ENCODE results near the gene SF3B2. TPM values are rescaled to one million over a fixed set of nuclear protein-coding genes. Genes with fewer than 3 reads are reported as not detected.

The SF3B2 gene
- total RNA-seq, 2 experiments from 2014 or later: 265 to 270 TPM

DNA sequence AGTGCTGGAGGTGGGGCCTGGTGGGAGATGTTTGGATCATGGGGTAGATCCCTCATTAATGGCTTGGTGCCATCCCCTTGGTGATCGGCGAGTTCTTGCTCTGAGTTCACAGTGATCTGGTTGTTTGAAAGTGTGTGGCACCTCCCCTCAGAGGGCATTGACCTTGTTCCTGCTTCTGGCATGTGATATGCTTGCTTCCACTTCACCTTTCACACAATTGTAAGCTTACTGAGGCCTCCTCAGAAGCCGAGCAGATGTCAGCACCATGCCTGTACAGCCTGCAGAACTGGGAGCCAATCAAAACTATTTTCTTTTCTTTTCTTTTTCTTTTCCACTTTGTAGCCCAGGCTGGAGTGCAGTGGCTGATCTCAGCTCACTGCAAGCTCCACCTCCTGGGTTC is 14.8 kb upstream of the SF3B2 start:
- Mint-ChIP-seq H3K36me3 (ENCODE audit: low read depth) (no peaks in the 10 kb centered on the region), H3K4me3 (no peak overlapping the region), H3K4me1 (no peaks in the 10 kb centered on the region), H3K27me3 (peaks cover 4% of the 10 kb centered on the region), H3K27ac (no peak overlapping the region), H3K9me3 (ENCODE audit: low read depth) (no peaks in the 10 kb centered on the region)
- ATAC-seq (no peak), DNase-seq (no peak)
- CTCF ChIA-PET: interaction anchor here (1.2 to 3.7 kb wide), 2 partner anchors 9 to 27 kb away, joined by 4 to 19 read pairs; no protein-coding TSS in a partner anchor
- POLR2A ChIA-PET: interaction anchor here (0.7 kb wide), 1 partner anchor 8 kb away, joined by 3 read pairs; no protein-coding TSS in a partner anchor
- intact Hi-C loops (cut with DNase I, micrococcal nuclease): no loop called here

DNA sequence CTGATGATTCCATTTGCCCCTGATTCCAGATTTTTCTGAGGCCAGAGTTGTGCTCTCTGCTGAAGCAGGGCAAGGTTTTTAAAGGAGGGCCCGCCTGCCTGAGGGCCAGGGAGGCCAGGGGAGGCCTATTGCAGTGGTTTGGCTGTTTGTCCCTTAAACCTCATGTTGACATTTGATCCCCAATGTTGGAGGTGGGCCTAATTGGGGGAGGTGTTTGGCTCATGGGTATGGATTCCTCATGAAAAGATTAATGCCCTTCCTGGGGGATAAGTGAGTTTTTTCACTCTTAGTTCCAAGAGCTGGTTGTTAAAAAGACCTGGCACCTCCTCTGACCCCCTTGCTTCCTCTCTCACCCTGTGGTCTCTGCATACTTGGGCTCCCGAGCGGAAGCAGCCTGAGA is 12.4 kb upstream of the SF3B2 start:
- ChIA-PET CTCF (interaction anchor here (1.0 kb wide), 1 partner anchor 28 kb away, joined by 3 read pairs; no protein-coding TSS in a partner anchor), POLR2A (no interaction called here)
- H3K4me1 Mint-ChIP-seq: peaks cover 4% of the 10 kb centered on the region
- intact Hi-C loops (cut with DNase I, micrococcal nuclease): no loop called here
- peaks cover 2% of the 10 kb centered on the region for H3K27me3 Mint-ChIP-seq
- H3K27ac Mint-ChIP-seq: no peak overlapping the region
- ATAC-seq (no peak), DNase-seq (no peak)
- no peak overlapping the region for H3K4me3 Mint-ChIP-seq
- H3K36me3 Mint-ChIP-seq (ENCODE audit: low read depth): no peaks in the 10 kb centered on the region
- H3K9me3 Mint-ChIP-seq (ENCODE audit: low read depth): no peaks in the 10 kb centered on the region

DNA sequence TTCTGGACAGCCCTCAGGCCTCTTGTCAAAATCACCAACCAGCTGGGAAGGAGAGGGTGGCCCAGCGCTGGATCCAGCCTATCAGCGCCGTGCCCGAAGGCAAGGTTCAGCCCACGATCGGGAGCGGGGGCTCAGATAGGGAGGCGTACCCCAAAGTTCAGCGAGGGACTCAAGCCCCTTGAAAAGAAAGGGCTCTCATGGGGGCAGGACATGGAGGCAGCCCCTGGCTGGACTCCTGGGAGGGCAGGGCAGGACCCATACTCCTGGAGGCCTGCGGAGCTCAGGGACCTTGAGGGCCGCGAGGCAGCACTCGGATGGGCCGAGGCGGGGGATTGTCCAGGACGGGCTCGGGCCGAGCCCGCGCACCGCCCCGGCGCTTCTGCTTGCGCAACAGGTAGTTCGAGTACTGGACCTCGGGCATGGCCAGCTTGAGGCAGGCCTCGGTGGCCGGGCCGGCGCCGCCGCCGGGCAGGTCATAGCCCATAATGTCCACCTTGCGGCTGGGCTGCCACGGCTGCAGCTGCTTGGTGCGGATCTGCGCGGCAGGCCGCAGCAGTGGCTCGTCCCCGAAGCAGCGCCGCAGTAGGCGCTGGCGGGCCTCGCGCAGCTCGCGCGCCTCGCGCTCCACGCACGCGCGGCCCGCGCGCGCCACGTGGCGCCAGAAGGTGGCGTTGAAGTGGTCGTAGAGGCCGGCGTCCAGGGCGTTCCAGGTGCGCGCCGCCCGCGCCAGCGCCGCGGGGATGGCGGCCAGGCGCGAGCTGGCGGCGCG is 9.8 kb upstream of the SF3B2 start:
- no peak for DNase-seq
- Mint-ChIP-seq H3K36me3 (ENCODE audit: low read depth) (no peaks in the 10 kb centered on the region), H3K27me3 (no peaks in the 10 kb centered on the region), H3K27ac (no peak overlapping the region), H3K4me3 (no peak overlapping the region), H3K9me3 (ENCODE audit: low read depth) (no peaks in the 10 kb centered on the region), H3K4me1 (peaks cover 15% of the 10 kb centered on the region)
- CTCF ChIA-PET: interaction anchor here (0.6 to 1.5 kb wide), 4 partner anchors 20 to 319 kb away, joined by 3 to 4 read pairs (median 3); partner anchors contain the start of gene MUS81
- intact Hi-C loops (cut with DNase I, micrococcal nuclease): no loop called here
- ATAC-seq: no peak
- POLR2A ChIA-PET: no interaction called here

DNA sequence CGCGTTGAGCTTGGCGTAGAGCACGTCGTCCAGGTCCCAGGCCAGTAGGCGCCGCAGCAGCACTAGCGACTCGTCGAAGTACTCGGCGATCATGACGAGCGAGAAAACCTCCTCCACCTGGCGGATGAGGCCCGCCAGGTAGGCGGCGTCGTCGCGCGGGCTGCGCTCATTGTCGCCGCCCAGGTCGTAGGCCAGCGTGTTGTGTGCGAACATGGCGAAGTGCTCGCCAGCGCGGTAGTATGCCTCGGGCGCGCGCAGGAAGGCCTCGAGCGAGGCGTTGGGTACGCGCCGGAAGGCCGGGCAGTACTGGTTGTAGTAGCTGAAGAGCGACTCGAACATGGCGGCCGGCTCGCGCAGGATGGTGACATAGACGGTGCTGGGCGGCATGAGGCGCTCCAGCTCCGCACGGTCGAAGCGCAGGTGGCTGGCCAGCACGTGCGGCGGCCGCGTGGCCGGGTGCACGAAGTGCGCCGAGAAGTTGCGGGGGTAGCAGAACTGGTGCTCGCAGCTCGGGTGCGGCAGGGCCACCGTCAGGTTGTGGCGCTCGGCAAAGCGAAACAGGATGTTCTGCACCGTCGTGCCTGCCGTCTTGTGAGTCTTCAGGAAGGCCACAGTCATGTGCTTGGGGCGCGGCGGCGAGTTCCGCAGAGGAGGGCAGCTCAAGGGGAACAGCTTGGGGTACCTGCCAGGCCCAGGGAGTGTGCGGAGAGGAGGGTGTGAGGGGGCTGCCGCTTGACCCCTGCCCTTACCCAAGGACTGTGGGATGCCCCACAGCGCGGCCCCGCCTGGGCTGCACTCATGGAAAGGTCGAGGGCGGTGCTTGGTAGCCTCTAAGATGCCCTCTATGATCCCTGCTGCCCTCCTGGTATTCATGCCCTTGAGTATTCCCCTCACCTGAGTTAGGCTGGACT is 8.9 kb upstream of the SF3B2 start:
- Mint-ChIP-seq H3K36me3 (ENCODE audit: low read depth) (no peaks in the 10 kb centered on the region), H3K27ac (no peak overlapping the region), H3K27me3 (no peaks in the 10 kb centered on the region), H3K4me1 (peaks cover 15% of the 10 kb centered on the region), H3K4me3 (no peak overlapping the region), H3K9me3 (ENCODE audit: low read depth) (no peaks in the 10 kb centered on the region)
- DNase-seq (no peak), ATAC-seq (no peak)
- intact Hi-C loops (cut with DNase I, micrococcal nuclease): no loop called here
- POLR2A ChIA-PET: no interaction called here
- CTCF ChIA-PET: interaction anchor here (1.0 to 4.9 kb wide), 7 partner anchors 6 to 158 kb away, joined by 3 to 29 read pairs (median 13); partner anchors contain the start of gene SF3B2

DNA sequence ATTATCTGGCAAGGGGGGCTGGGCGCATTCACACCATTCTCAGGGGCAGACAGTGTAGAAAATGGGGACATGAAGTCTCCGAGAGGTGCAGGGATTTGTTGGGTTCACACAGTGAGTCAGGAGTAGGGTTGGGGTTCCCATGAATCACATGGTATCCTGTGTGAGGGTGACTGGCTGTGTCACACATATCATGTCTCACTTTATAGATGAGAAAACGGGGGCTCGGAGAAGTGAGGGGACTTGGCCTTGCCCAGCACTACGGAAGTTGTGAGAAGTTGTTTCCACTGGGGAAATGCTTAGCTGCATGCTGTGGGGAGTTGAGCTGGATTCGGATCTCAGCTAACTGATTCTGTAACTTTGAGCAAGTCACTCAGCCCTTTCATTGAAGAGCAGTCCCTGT is 7.4 kb upstream of the SF3B2 start:
- H3K27ac Mint-ChIP-seq: no peak overlapping the region
- H3K4me3 Mint-ChIP-seq: no peak overlapping the region
- ChIA-PET POLR2A (interaction anchor here (0.9 to 1.2 kb wide), 2 partner anchors 7 to 42 kb away, joined by 3 to 5 read pairs; partner anchors contain the start of gene BANF1), CTCF (interaction anchor here (0.5 to 4.9 kb wide), 40 partner anchors 8 to 430 kb away, joined by 3 to 29 read pairs (median 4); partner anchors contain the start of genes BANF1, CATSPER1, EIF1AD and PACS1)
- DNase-seq: peak; percentile 37
- H3K9me3 Mint-ChIP-seq (ENCODE audit: low read depth): no peaks in the 10 kb centered on the region
- intact Hi-C loops (cut with DNase I, micrococcal nuclease): loop anchor here in 1 of 2 experiments (2.0 kb wide), 1 partner anchor 42 kb away; the partner anchor contains the start of genes BANF1 and EIF1AD
- peaks cover 4% of the 10 kb centered on the region for H3K27me3 Mint-ChIP-seq
- H3K4me1 Mint-ChIP-seq: peaks cover 22% of the 10 kb centered on the region
- ATAC-seq: peak; percentile 78
- no peaks in the 10 kb centered on the region for H3K36me3 Mint-ChIP-seq (ENCODE audit: low read depth)

DNA sequence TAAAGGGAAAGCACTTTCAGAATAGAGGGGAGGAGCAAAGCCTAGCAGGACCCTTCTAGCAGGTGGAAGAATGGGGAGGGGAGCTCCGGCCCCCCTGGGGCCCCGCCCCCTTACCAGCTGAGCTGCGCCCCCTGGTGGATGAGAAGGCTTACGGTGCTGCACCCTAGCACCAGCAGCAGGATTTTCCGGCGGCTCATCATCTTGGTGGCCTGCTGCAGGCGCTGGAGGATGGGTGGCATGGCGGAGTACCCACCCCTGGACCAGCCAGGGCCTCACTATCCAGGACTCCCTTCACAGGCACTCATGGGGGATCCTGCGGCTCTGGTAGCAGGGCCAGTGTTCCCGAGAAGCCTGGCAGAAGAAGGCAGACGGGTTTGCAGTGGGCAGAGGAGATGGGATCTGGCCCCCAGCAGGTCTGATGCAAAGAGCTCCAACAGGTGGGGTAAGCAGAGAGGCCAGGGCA is 7.0 kb upstream of the SF3B2 start:
- no peak overlapping the region for H3K27ac Mint-ChIP-seq
- intact Hi-C loops (cut with DNase I, micrococcal nuclease): loop anchor here in 1 of 2 experiments (2.0 kb wide), 1 partner anchor 42 kb away; the partner anchor contains the start of genes BANF1 and EIF1AD
- peak; percentile 93 for ATAC-seq
- ChIA-PET CTCF (interaction anchor here (0.5 to 4.9 kb wide), 45 partner anchors 8 to 485 kb away, joined by 3 to 29 read pairs (median 4); partner anchors contain the start of genes BANF1, CATSPER1, EIF1AD and MUS81), POLR2A (interaction anchor here (0.9 to 1.2 kb wide), 2 partner anchors 8 to 43 kb away, joined by 3 to 5 read pairs; partner anchors contain the start of gene BANF1)
- no peaks in the 10 kb centered on the region for H3K36me3 Mint-ChIP-seq (ENCODE audit: low read depth)
- peaks cover 22% of the 10 kb centered on the region for H3K4me1 Mint-ChIP-seq
- no peaks in the 10 kb centered on the region for H3K9me3 Mint-ChIP-seq (ENCODE audit: low read depth)
- peak overlapping the region; percentile 21 for H3K4me3 Mint-ChIP-seq
- peaks cover 4% of the 10 kb centered on the region for H3K27me3 Mint-ChIP-seq
- peak; percentile 91 for DNase-seq

DNA sequence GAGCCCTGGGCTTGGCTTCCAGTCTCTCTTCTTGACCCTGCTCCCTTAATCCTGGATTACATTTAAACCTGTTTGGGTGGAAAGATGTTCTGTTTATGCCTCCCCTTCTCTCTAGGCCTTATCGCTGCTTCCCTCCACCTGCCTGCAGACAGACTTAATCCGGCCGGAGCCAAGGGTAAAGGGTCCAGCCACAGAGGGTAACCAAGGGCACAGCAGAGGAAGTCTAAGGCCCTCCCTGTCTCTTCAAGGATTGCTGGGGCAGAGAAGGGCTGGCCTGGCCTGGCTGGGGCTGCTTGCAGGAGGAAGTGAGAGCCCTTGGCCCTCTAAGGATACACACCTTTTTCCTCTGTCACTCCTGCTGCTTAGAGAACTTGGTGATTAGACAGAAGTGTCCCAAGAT is 5.3 kb upstream of the SF3B2 start:
- ATAC-seq: no peak
- H3K36me3 Mint-ChIP-seq (ENCODE audit: low read depth): no peaks in the 10 kb centered on the region

DNA sequence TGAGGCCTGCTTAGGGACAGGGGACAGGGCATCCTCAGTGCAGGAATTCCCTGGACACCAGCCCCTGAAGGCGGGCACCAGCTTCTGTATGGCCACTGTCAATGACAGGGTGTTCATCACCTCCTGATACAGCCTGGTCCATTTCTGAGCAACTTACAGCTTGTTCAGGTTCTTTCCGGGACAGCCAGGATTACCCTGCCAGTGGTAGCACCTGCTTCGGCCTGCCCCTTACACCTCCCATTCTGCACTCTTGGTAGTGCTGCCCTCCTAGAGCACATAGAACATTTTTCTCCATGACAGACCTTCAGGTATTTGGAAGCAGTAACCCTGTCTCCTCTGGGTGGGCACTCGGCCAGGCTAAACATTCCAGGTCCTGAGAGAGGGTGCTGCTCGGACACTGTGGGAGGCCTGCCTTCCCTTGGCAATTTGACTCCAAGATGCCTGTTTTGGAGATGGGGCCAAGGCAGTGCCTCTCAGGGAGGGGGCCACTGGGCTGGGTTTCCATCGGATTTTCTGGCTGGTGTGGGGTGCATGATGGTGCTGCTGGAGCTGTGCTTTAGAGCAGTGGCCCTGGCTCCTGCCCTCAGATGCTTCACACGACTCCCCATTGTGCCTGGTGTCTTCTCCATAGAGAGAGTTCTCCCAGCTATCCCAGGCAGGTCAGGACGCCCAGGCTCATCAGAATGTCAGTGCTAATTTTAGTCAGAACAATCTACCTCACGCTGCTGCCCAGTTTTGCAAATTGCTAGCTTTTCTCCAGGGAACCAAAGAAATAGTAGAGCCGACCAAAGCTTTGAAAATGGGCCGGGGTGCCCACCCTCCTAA is 4.4 kb upstream of the SF3B2 start:
- ChIA-PET CTCF (interaction anchor here (0.6 to 4.9 kb wide), 8 partner anchors 11 to 772 kb away, joined by 3 to 19 read pairs (median 3); no protein-coding TSS in a partner anchor), POLR2A (interaction anchor here (0.7 kb wide), 1 partner anchor 9 kb away, joined by 3 read pairs; no protein-coding TSS in a partner anchor)
- Mint-ChIP-seq H3K4me1 (peaks cover 35% of the 10 kb centered on the region), H3K36me3 (ENCODE audit: low read depth) (peaks cover 6% of the 10 kb centered on the region), H3K4me3 (no peak overlapping the region), H3K27me3 (peaks cover 4% of the 10 kb centered on the region), H3K27ac (no peak overlapping the region), H3K9me3 (ENCODE audit: low read depth) (no peaks in the 10 kb centered on the region)
- intact Hi-C loops (cut with DNase I, micrococcal nuclease): no loop called here
- ATAC-seq (no peak), DNase-seq (no peak)

More for the DNA sequence above, 5.3 kb upstream of the SF3B2 start:
- no peak for DNase-seq
- peaks cover 32% of the 10 kb centered on the region for H3K4me1 Mint-ChIP-seq
- H3K27me3 Mint-ChIP-seq: peaks cover 4% of the 10 kb centered on the region
- ChIA-PET CTCF (interaction anchor here (0.6 to 4.9 kb wide), 7 partner anchors 10 to 772 kb away, joined by 3 to 19 read pairs (median 3); no protein-coding TSS in a partner anchor), POLR2A (no interaction called here)
- intact Hi-C loops (cut with DNase I, micrococcal nuclease): no loop called here
- H3K27ac Mint-ChIP-seq: no peak overlapping the region
- no peak overlapping the region for H3K4me3 Mint-ChIP-seq
- no peaks in the 10 kb centered on the region for H3K9me3 Mint-ChIP-seq (ENCODE audit: low read depth)

DNA sequence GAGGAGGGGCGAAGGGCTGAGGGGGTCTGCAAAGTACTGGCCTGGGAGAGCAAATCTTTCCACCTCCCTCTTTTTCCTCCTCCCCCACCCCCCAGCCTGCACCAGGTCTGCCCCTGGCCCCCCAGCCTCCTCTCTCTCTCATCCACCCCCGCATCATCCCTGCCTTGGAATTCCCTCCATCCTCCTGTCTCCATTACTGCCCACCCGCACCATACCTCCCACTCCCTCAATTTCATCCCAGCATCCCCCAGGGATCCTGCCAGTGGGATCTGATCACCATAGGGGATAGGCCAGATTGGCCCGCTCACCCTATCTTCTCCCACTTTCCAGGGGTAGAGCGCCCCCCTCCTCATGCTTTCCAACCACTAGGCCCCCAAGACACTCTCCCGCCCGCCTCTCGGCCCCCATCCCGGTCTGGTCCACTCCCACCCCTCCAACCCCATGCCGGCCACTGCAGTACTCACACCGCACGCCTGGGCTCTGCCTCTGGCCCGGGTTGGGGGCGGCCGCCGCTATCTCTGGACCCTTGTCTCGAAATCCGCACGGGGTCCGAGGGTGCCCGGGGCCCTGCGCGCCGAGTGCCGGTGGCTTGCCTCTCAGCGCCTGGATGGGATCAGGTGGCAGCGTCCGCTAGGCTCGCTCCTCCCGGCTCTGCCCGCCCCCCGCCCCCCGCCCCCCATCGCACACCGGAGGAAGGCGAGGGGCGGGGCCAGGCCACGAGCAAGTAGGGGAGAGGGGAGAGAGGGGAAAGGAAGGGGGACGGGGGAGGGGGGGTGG is 3.4 kb upstream of the SF3B2 start, which contains the start of gene GAL3ST3:
Gene GAL3ST3 (minus strand): TSS at position 615 of the 777 bp plus-strand sequence. CDS start 3,746 bp downstream, outside the sequence.
- Mint-ChIP-seq H3K9me3 (ENCODE audit: low read depth) (no peaks in the 10 kb centered on the region), H3K4me1 (peaks cover 44% of the 10 kb centered on the region), H3K36me3 (ENCODE audit: low read depth) (peaks cover 11% of the 10 kb centered on the region), H3K27me3 (peaks cover 4% of the 10 kb centered on the region), H3K27ac (no peak within 1 kb of the TSS), H3K4me3 (no peak within 1 kb of the TSS)
- CTCF ChIA-PET: interaction anchor here (0.9 to 7.5 kb wide), 6 partner anchors 12 to 337 kb away, joined by 3 to 63 read pairs (median 4); no protein-coding TSS in a partner anchor
- ATAC-seq (no peak), DNase-seq (no peak)
- POLR2A ChIA-PET: no interaction called here
- intact Hi-C loops (cut with DNase I, micrococcal nuclease): no loop called here

All from activated CD4-positive, alpha-beta T cell treated with anti-CD3 and anti-CD28 coated beads for 36 hours (primary cell).